Purkinje cell (primary cell): ENCODE measurements around the gene SSRP1. TPM values are rescaled to one million over a fixed set of nuclear protein-coding genes. Genes with fewer than 3 reads are reported as not detected.

Experiments
- polyA plus RNA-seq: library from polyadenylated mRNA; unstranded; fragments of >200 nt; fragmentation: Nextera tagmentation; gene quantifications from 2 replicates; pipeline ENCODE4 v1.2.1, GENCODE V29; 2014

The SSRP1 gene
- polyA plus RNA-seq, result 24.9 and 28.2 TPM in 2 replicates

DNA sequence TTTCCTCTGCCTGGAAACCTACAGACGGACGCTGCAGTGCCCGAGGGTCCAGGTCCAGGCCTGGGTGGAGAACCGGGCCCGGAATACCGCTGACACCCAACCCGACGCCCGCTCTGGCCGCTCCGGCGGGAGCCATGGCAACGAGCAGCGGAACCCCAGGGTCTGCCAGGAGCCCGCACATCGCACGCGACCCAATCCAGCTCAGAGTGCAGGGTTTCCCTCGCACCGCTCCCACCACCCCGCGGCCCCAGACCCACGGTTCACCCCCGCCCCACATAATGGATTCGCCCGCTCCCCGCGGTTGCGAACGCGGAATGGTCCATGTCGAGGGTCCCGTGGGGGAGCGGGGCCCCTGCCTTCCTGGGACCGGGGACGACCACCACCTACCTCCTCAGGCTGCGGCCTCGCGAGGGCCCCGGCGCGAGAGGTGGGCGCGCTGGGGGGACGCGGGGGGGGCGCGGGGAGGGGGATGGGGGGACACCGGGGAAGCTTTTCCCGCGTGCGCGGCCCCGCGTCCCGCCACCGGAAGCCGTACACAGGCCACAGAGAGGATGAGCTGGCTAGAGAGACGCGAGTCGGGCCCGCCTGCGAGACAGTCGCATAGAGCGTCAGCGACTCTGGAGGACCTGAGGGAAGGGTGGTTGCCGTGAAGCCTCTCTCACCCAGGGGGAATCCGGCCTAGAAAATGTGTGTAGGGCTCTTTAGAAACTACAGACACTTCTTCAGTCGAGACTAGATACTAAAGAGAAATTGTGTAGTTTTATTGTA is at the start of gene SSRP1:
SSRP1 (minus strand) TSS at position 550 of the 768 bp plus-strand sequence. CDS start 771 bp downstream, outside the sequence.

GRCh38 chr11:57380975-57381374 is 45.3 kb upstream of the SSRP1 start, which contains the start of gene PRG3:
PRG3 (minus strand) TSS chr11:57381150; CDS start chr11:57380708, 442 bp downstream.

DNA sequence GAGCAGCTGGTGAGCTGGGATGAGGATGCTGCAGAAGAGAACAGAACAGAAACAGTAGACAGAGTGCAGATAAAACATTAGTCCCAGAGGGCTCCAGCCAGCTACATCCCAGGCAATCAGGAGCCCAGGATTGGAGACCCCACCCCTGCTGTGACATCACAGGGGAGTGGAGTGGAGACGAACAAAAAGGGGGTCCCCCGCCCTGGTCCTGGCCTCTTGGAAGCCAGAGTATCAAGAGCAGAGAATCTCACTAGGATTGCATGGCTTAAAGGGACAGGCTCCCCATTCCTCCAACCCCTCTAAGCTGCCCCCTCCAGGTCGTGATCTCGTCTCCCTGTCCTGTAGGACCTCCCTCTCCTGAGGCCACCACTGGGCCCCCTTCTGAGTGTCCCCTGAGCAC is 2.5 kb upstream of the SSRP1 start, which contains the start of gene P2RX3:
P2RX3 (plus strand) TSS at position 211 of the 400 bp plus-strand sequence. CDS start 199 bp downstream, outside the sequence.

DNA sequence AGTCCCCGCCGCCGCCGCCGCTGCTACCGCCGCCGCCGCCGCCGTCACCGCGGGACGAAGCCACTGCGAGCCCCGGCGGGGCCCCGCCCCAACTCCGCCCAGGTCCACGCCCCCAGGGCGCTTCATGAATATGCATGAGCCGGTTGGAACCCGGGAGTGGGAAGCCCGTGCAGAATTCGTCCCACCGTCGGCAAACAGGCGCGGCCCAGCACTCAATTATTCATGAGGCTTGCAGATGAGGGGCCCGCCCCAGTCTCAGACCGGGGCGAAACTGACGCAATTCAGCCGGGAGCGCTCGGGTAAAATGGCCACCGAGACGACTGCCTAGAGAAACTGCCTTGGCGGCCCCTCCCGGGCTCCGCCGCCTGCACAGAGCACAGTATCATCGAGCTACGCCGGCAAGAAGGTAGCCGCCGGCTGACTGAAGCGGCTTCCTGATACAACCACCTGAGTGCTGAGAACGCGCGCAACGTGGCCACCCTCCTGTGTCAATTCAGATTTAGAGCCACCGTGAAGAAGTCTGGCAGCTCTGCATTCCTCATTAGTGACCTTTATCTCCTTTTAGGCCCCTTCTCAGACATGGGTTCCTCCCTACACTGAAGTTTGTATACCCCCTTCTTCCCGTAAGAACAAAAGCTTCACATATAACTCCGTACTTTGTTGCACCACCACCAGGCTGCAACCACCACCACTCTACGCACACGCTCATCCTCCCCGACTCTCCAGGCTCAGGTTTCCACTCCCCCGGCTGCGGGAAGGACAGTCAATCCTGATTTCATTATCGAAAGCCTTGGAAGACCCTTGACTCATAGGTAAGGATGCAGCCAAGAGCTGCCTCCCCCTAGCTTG is 10.6 kb downstream of the SSRP1 start, which contains the start of gene TNKS1BP1:
TNKS1BP1 (minus strand) TSS at position 67 of the 849 bp plus-strand sequence. CDS start 3,067 bp downstream, outside the sequence.

Other genes with a start within 250 kb of the SSRP1 start
- 0.07 TPM in 1 of 2 replicates, not detected in the other for gene LRRC55, start 153.9 kb downstream of the SSRP1 start, polyA plus RNA-seq
- gene APLNR, start 98.6 kb downstream of the SSRP1 start, polyA plus RNA-seq, result not detected in 2 replicates
- gene TNKS1BP1, start 10.9 kb downstream of the SSRP1 start, polyA plus RNA-seq, result 3.7 and 5.3 TPM in 2 replicates
- gene P2RX3, start 2.5 kb upstream of the SSRP1 start, polyA plus RNA-seq, result not detected in 2 replicates
- not detected in 2 replicates for gene PRG3, start 45.3 kb upstream of the SSRP1 start, polyA plus RNA-seq
- not detected in 2 replicates for gene PRG2, start 54.8 kb upstream of the SSRP1 start, polyA plus RNA-seq
- gene SLC43A3, start 91.2 kb upstream of the SSRP1 start, polyA plus RNA-seq, result 1.1 and 3.0 TPM in 2 replicates
- 0.16 TPM in 1 of 2 replicates, not detected in the other for gene RTN4RL2, start 124.6 kb upstream of the SSRP1 start, polyA plus RNA-seq
- gene SLC43A1, start 179.8 kb upstream of the SSRP1 start, polyA plus RNA-seq, result 0.16 and 1.1 TPM in 2 replicates
- gene TIMM10, start 194.9 kb upstream of the SSRP1 start, polyA plus RNA-seq, result 261 and 303 TPM in 2 replicates
- not detected in 2 replicates for gene SMTNL1, start 201.7 kb upstream of the SSRP1 start, polyA plus RNA-seq
- 19.2 and 28.4 TPM in 2 replicates for gene UBE2L6, start 231.8 kb upstream of the SSRP1 start, polyA plus RNA-seq